ENCODE results near the gene NPTXR.

Gene NPTXR

GRCh38 chr22:38843657-38844314 lies at the start of gene NPTXR:
TSS of gene NPTXR (minus strand) at chr22:38844028.
- peak in 1 of 2 donors; percentile 17 for DNase-seq (ENCODE audit: extremely low read depth in 1 of 2, low read depth in 1 of 2)

DNA sequence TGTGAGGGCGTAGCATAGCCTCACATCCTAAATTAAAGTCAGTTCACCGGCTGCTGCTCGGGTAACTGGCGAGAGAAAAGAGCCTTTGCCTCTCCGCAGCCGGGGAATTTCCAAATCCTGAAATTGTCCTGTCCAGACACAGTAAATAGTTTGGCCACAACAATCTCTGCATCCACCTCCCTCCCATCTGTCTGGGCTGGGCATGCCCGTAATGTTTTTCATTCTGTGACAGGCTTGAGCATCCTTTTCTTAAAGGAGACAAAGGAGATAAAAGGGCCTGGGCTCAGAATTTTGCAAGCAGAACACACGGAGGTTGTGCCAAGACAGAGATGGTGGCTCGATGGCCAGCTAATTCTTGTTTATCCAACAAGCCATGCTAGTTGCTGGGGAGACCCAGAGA lies 47.4 kb upstream of the NPTXR start:
- DNase-seq (ENCODE audit: extremely low read depth in 1 of 2, low read depth in 1 of 2) = no peak

- no peak for DNase-seq (ENCODE audit: extremely low read depth in 1 of 2, low read depth in 1 of 2)
These were observed 46.5 kb upstream of the NPTXR start for GRCh38 chr22:38890377-38890776.

DNA sequence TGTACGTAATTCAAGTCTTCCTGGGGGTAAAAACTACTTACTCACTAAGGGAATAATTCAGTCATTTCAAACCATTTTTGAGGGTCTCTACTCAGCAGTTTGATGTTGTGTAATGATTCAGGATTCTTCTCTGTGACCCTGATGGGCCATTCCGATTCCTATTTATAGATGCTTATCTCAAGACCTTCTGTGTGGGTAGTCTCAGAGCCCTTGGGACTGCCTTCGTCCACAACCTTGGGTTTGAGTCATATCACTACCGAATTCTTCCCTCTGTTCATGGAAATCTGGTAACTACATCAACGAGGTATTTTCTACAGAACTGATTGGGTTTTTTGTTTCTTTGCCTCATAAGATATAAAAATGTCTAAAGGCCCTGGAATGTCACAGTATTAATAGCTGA lies 42.5 kb upstream of the NPTXR start:
- no peak for DNase-seq (ENCODE audit: extremely low read depth in 1 of 2, low read depth in 1 of 2)

- no peak for DNase-seq (ENCODE audit: extremely low read depth in 1 of 2, low read depth in 1 of 2)
These were observed 39.3 kb upstream of the NPTXR start for GRCh38 chr22:38882972-38883622.

GRCh38 chr22:38881997-38882879 lies 38.4 kb upstream of the NPTXR start:
- no peak for DNase-seq (ENCODE audit: extremely low read depth in 1 of 2, low read depth in 1 of 2)

DNA sequence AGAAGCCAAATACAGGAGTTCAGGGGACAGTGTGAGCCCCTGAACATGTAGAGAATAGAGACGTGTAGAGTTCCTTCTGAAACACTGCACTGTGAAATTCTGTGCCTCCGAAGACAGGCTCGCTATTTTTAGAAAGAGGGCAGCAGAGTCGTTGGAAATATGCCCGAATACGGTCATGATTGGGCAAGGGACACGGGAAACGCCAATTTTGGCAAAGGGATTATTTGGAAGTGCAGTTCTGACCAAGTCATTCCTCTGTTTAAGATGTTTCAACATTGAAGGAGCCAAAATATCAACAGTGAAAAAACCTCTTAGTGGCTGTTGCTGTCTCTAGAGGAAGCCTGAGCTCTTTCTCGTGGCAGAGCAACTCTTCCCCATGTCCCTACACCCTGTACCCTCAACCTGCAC lies 37.6 kb upstream of the NPTXR start:
- DNase-seq (ENCODE audit: extremely low read depth in 1 of 2, low read depth in 1 of 2) = no peak

GRCh38 chr22:38879961-38880360 lies 36.1 kb upstream of the NPTXR start:
- DNase-seq (ENCODE audit: extremely low read depth in 1 of 2, low read depth in 1 of 2) = no peak

- no peak for DNase-seq (ENCODE audit: extremely low read depth in 1 of 2, low read depth in 1 of 2)
These were observed 35.4 kb upstream of the NPTXR start for GRCh38 chr22:38879108-38879729.

DNA sequence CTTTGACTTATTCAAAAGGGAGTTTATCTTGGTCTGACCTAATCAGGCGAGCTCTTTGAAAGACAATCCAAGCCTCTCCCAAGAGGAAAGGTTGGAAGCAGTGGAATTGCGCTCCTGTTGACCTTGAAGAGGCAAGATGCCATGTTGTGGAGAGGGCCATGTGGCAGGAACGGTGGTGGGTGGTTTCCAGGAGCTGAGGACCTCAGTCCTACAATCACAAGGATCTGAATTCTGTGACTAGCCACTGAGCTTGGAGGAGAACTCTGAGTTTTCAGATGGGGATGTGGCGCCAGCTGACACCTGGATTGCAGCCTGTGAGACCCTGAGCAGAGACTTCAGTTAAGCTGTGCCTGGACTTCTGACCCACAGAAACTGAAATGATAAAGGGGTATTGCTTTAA lies 34.2 kb upstream of the NPTXR start:
- DNase-seq (ENCODE audit: extremely low read depth in 1 of 2, low read depth in 1 of 2) = no peak

DNA sequence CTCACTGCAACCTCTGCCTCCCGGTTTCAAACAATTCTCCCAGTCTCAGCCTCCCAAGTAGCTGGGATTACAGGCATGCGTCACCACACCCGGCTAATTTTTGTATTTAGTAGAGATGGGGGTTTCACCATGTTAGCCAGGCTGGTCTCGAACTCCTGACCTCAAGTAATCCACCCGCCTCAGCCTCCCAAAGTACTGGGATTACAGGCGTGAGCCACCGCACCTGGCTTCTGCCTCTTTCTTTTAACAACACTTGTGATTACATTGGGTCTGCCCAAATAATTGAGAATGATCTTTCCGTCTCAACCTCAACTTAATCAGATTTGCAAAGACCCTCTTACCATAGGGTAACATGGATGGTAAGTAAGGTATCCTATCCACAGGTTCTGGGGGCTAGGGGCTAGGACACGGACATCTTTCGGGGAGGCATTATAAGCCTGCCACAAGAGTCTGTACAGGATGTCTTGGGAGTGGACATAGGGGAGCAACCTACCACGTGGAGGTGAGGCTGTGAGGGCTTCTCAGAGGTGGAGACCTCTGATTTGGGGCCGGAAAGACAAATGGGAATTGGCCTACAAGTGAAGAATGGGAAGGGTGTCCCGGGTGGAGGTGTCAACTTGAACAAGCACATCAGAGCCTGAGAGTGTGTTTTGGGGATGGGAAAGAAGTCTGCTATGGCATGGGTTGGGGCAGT lies 30.8 kb upstream of the NPTXR start:
- no peak for DNase-seq (ENCODE audit: extremely low read depth in 1 of 2, low read depth in 1 of 2)

DNA sequence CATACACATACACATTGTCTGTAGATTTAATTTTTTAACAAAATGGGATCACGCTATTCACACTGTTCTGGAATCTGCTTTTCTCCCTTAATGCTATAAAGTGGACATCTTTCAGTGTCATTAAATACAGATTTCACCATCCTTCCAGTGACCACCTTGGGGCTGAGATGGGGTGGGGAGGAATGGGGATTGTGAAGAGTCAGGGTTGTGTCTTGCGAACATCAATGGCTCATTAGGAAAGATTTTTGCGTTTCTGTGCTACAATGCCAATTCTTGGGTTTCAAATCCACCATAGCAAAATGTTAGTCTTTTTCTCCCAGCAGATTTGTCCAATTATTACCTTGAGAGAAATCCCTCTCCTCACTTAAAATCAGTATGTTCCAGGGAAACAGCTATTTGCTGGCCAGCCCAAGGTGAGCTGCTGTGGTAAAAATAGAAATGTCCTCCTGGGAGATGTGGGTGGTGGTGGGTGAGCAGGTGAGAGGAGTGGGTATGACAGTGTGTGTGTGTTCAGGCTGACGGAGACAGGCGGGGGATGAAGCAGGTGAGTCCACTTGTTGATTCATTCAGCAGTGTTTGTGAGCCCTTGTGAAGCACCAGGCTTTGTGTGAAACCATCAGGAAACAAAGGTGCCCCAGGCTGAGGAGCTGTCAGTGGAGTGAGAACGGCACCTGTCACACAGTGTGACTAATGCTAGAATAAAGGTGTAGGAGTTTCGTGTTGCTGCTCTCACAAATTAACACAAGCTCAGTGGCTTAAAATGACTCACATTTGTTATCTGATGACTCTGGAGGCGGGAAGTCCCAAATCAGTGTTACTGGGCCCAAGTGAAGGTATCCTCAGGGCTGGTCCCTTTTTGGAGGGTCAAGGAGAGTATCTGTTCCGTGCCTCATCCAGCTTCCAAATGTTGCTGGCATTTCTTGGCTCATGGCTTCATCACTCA lies 29.9 kb upstream of the NPTXR start:
- peak in 1 of 2 donors; percentile 33 for DNase-seq (ENCODE audit: extremely low read depth in 1 of 2, low read depth in 1 of 2)

DNA sequence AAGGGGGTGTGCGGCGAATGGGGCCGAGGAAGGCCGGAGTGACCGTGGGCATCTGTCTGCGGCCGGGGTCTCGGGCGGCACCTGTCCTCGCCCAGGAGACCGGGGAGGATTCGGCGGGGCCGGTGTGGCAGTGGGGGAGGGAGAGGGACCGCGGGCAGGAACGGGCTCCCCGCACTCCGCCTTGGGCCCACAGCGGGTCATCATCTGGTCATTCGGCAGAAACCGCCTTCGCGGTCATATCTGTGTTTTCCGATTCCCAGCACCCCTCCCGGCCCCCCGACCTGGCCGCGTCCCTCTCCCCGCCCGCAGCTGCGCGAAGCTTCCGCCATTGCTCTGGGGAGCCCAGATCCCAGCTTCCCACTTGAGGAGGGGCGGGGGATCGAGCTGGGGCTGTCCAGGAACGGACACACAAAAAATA lies 29.0 kb upstream of the NPTXR start:
- no peak for DNase-seq (ENCODE audit: extremely low read depth in 1 of 2, low read depth in 1 of 2)

DNA sequence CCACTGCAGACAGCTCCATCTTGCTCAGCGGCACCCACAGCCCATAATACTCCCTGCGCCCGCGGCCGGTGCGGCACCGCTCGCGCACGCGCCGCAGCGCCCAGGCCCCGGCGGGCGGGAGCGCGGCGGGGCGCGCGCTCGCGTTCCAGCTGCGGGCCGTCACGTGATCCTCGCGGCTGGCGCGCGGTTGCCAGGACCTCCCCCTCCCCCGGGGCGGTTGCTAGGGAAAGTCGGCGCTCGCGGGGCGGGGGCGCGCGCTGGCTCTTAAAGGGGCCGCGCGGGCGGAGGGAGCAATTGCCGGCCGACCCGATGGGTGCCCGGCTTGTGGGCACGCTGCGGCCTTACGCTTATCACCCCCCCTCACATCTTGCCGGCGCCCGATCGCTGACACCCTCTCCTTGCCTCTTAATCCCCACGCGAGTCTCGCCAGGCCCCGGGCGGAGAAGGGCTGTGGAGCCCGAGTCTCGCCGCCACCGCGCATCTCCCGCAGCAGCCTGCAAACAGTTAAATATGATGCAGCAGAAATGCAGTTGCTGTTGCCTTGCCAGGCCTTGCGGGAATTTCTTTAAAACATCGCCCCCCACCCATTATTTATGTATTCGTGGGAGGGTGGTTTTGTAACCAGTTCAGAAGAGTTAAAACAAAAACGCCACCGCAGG lies 28.5 kb upstream of the NPTXR start, which contains the start of gene CBX6:
CBX6 (minus strand) TSS at position 45 of the 659 bp plus-strand sequence; CDS start at position 19, 26 bp downstream.
- peak; percentile 83 to 95 for DNase-seq (ENCODE audit: extremely low read depth in 1 of 2, low read depth in 1 of 2)

GRCh38 chr22:38871360-38872171 lies 27.7 kb upstream of the NPTXR start:
- DNase-seq (ENCODE audit: extremely low read depth in 1 of 2, low read depth in 1 of 2) = peak in 1 of 2 donors; percentile 15

DNA sequence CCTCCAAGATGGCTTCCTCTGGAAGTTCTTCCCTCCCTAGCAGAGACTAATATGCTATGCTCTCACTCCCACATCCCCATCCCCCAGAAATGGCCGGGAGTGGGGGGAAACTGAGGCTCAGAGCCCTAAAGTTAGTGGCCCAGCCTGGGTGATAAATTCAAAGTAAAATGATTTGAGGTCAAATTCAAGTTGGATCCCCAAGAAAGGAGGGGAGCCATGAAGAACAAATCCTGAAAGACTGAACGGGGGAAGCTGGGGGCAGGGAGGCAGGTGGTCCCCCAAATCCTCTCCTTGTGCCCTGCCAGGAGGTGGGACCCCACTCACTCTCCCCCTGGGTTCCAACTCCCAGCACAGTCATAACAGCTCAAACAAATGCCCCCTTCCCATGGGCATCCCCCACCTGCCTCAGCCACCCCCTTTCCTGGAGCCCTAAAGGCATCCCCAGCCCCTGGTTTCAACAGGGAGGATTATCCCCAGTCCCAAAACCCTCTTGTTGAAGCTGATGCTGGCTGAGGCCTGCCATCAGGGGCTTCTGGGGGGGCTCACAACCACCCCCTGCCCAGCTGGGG lies 27.0 kb upstream of the NPTXR start:
- DNase-seq (ENCODE audit: extremely low read depth in 1 of 2, low read depth in 1 of 2) = no peak

- peak; percentile 62 to 83 for DNase-seq (ENCODE audit: extremely low read depth in 1 of 2, low read depth in 1 of 2)
These were observed 26.5 kb upstream of the NPTXR start for GRCh38 chr22:38870312-38870741.

DNA sequence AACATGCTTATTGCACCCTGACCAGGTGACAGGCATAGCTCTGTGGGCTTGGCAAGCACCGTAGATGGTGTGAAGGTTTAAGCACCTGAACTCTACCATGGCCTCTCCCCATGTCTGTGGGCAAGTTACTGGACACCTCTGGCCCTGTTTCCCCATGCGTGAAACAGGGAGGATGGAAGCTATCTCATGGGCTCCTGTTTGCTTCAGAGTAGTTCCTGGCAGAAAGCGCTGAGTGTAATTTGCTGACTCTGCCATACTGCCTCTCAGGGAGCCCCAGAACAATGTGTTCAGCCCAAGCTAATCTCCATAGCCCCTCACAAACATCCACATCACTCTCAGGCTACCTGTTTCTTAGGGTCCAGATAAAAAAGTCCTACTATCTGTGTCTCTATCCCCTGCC lies 25.8 kb upstream of the NPTXR start:
- DNase-seq (ENCODE audit: extremely low read depth in 1 of 2, low read depth in 1 of 2) = no peak
